GM21619 (cell line): ENCODE results near the gene TMEM204.
A peak's percentile ranks its signal among the peaks of the same experiment; 100 is the strongest.

Experiments
- ATAC-seq: cut with Tn5 transposase; IDR thresholded peaks from one replicate; pipeline ENCODE4 v1.9.1; 2021; ENCODE audit not compliant: unreplicated experiment

TMEM204 gene

DNA sequence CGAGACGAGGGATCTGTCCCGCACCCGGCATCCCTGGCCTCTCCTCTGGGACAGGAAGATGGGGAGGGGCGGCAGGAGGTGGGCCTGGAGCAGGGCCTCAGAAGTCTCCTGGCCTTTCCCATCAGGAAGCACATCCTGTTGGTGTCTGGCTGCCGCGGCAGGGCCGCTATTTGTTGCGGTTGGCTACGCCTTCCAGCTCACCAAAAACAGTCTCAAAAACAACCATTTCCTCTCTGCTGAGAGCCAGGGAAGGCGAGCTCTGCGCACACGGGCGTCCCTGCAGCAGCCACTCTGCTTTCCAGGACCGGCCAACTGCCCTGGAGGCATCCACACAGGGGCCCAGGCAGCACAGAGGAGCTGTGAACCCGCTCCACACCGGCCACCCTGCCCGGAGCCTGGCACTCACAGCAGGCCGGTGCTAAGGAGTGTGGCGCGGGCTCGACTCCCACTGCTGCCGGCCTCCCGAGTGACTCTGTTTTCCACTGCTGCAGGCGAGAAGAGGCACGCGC, at the start of gene TMEM204:
TSS of gene TMEM204 (plus strand) at position 224 of the 509 bp plus-strand sequence. CDS start 610 bp downstream, outside the sequence.
- ATAC-seq, result no peak

DNA sequence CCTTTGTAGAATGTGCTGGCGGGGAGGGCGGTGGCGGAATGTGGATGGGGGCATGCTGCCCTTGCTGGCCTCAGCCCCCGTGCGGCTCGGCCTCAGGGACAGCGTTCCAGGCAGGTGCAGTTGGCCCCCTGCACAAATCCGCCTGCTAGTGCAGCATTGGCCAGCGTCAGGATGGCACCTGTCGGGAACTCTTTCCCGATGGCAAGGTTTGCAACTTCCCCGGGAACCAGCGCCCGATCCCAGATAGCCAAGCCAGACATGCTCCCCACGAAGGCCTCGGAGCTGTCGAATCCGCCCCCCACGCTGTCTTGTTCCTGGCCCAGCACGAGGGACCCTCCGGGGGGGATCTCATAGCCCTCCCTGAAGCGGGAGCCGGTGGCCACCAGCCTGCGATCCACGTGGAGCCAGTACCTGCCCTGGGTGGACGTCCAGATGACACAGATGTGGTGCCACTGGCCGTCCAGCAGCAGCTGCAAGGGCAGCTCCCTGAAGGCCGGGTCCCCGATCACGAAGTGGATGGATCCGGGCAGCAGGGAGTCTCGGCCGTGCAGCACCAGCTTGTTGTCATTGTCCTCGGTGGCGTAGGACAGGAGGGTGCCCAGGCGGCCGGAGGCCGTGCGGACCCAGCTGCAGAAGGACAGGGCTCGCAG, 47.5 kb upstream of the TMEM204 start:
- ATAC-seq, result no peak

GRCh38 chr16:1486551-1487390, 46.7 kb upstream of the TMEM204 start:
- ATAC-seq, result no peak

DNA sequence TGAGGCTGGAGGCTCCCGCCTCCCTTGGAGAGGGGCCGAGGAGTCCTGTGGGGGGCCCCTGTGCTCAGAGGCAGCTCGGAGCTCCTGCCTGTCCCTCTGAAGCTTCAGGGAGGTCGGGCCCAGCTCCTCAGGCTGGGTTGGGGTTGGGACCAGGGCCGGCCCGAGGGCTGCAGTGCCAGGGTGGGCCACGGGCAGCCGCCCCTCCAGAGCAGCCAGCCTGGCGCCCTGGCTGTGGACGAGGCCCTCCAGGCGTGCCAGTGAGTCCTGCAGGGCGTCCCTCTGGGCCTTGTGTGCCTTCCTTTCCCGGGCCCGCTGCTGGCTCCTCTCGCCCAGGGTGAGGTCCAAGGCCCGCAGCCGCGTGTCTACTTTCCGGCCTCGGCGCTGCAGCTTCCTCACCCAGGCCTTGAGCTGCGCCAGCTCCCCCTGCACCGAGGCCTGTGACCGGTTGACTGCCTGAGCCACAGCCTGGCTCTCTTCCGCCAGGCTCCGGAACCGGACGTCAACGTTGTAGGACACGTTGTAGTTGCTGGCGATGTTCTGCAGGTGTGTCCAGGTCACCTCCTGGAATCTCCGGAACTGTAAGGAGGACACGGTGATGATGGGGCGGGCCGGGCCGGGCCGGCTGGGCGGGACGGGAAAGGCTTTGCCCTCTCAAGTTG, 45.9 kb upstream of the TMEM204 start:
- no peak for ATAC-seq

DNA sequence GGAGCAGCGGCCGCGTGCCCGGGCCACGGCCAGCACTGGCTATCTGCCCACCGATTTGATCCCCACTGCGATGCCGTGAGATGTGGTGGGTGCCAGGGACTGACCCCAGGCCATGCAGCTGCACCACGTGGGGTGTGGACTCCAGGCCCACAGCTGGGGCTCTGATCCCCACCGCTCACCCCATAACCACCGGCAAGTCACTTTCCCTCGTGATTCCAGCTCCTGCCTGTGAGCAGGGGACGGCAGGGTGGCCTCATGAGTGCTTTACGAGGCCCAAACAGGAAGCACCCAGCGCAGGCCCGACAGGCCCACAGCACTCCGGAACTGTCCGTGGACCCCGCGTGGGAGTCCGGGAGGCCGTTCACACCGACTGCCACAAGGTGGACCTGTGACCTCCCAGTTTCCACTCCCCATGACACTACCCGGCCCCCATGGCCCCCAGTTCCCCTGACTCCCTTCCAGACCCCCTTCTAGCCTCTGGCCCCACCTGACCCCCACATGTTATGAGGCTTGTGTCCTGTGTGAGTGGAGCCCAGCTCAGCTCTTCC, 45.3 kb upstream of the TMEM204 start:
- ATAC-seq, result no peak

DNA sequence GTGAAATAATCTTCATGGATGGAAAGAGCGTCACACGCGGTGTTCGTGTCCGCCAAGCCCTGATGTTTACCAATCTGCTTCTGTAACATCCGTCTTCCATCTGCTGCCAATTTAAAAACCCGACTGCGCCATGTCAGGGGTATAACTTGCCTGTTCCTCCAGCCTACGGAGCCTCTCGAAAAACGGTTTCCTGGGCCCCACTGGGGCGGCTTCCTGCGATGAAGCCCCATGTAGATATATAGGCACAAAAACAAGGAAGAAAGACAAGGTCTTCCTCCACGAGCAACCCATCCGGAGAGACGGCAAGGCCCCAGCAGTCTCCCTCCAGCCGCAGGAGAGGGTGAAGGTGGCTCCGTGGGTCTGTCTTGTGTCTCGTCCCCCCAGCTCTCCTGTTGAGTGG, 44.8 kb upstream of the TMEM204 start, which contains the start of gene PTX4:
TSS of gene PTX4 (minus strand) at position 326 of the 400 bp plus-strand sequence. CDS start at position 291, 35 bp downstream.
- ATAC-seq, result no peak

- no peak for ATAC-seq
These were observed 44.4 kb upstream of the TMEM204 start for GRCh38 chr16:1489077-1489476.

- no peak for ATAC-seq
These were observed 42.1 kb upstream of the TMEM204 start for GRCh38 chr16:1491327-1491726.

DNA sequence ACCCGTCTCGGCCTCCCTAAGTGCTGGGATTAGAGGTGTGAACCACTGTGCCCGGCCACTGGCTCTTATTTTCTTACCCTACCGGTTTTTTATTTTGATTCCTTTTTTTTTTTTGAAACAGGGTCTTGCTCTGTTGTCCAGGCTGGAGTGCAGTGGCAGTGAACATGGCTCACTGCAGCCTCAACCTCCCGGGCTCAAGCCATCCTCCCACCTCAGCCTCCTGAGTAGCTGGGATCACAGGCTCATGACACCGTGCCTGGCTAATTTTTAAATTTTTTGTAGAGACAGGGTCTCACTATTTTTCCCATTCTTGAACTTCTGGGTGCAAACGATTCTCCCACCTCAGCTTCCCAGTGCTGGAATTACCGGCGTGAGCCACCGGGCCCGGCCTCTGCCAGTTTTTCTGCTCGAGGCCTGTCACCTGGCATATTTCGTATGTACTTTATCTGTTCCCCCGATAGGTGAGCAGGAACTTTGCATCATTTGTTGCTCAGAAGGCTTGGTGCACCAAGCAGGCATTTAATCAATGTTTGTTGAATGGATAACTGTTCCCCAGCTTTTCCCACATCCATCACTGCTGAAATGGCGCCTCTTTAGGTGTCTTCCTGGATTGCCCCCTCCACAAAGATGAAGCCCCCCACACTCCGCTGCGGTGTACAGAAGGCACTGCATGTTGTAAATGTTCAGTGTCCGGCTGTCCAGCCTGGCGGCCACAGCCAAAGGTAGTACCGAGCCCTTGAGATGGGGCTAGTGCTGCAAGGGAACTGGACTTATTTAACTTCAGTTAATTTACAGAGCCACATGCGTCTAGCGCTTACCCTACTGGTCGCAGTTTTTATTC, 41.2 kb upstream of the TMEM204 start:
- ATAC-seq, result no peak

DNA sequence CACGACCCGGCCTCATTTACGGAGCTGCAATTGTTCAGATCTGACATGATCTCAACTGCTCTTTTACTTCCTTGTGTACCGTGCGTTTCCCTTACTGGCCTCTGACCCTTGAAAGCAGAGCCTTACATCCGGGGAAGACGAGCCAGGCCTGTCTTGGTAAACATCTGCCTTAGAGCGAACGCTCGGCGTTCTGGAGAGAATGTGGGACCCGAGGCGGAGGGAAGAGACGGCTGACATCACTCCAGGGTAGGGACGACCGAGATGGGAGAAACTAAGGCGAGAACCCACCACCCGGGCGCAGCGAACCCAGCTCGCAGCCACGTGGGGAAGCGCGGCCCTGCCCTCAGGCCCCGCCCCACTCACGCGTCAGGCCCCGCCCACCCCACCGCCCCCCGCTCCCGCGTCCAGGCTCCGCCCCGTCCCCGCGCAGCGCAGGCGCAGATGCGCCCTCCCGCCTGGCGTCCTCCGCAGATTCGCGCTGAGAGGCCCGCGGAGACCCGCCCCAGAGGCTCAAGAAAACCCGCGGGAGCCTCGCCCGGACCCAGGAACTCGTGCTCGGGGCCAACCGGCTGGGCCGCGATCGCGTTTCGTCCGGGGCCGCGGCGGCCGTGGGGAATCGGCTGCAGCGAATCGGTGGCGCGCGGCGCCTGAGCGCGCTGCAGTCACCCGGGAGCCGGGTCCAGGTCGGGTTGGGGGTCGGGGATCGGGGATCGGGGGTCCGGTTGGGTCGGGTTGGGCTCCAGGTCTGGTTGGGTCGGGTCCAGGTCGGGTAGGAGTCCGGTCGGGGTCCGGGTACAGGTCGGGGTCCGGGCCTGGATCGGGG, 40.3 kb upstream of the TMEM204 start, which contains the start of gene TELO2:
TSS of gene TELO2 (plus strand) at position 438 of the 823 bp plus-strand sequence. CDS start 922 bp downstream, outside the sequence.
- ATAC-seq, result peak; percentile 40

- no peak for ATAC-seq
These were observed 39.7 kb upstream of the TMEM204 start for GRCh38 chr16:1493746-1494094.

DNA sequence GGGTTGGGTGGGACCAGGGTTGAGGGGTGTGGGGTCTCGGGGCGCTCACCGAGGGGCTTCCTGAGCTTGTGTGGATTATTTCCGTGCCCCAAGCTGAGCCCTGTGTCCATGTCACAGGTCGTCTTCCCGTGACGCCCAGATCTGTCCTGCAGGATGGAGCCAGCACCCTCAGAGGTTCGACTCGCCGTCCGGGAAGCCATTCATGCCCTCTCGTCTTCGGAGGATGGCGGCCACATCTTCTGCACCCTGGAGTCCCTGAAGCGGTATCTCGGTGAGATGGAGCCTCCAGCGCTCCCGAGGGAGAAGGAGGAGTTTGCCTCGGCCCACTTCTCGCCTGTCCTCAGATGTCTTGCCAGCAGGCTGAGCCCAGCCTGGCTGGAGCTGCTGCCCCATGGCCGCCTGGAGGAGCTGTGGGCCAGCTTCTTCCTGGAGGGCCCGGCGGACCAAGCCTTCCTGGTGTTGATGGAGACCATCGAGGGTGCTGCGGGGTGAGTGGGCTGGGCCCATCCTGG, 39.3 kb upstream of the TMEM204 start:
- no peak for ATAC-seq

DNA sequence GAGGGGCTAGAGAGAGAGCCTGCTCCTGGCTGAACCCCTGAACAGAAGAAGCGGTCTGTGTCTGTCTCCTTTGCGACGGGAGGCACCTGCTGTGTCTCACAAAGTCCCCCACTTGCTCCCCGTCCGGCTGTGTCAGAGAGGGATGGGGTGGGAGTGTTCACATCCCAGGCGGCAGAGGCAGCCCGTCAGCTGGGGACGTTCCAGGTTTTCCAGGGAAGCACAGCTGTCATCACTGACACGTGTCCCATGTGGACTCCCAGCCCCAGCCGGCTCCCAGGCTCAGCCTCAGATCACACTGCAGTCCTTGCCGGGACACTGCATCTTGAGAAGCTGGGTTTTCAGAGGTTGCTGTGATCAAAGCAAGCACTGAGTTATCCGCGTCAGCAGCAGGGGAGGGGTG, 38.8 kb upstream of the TMEM204 start:
- no peak for ATAC-seq

- no peak for ATAC-seq
These were observed 38.1 kb upstream of the TMEM204 start for GRCh38 chr16:1495211-1495888.

- no peak for ATAC-seq
These were observed 37.6 kb upstream of the TMEM204 start for GRCh38 chr16:1495889-1496262.

DNA sequence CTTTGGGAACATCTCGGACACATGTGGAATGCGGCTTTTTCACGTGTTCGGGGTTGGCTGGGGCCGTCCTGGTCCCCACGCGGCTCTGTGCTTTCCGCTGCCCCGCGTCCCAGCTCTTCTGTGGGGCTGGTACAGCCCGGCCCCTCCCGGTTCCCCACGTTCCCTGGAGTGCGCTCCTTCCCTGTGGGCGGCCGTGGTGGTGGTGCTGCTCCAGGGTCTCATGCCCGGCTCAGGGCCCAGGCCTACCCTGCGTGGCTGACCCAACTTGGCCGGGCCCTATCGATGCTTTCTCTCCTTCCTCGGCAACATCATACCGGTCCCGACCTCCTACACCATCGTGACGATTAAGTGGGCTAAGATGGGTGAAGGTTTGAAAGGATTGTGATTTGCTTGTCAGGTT, 37.0 kb upstream of the TMEM204 start:
- ATAC-seq, result no peak

GRCh38 chr16:1497014-1497598, 36.4 kb upstream of the TMEM204 start:
- no peak for ATAC-seq
